ENCODE measurements around the gene MAFG.

The MAFG gene

GRCh38 chr17:81905424-81905875 lies 22.1 kb downstream of the MAFG start:
- no peak overlapping the region for H2AFZ ChIP-seq (ENCODE audit: low read depth, low read length, severe bottlenecking)
- H3K9ac ChIP-seq (ENCODE audit: low read length) = no peak overlapping the region
- H4K20me1 ChIP-seq (ENCODE audit: low read depth, low read length) = no peaks in the 10 kb centered on the region
- H3K9me3 ChIP-seq (ENCODE audit: insufficient read depth, low read length) = no peaks in the 10 kb centered on the region
- no peak overlapping the region for H3K4me3 ChIP-seq (ENCODE audit: insufficient read depth, low read length, poor library complexity, severe bottlenecking)
- H3K79me2 ChIP-seq (ENCODE audit: insufficient read depth, low read length) = no peaks in the 10 kb centered on the region
- H3K9me2 ChIP-seq (replicated peaks; ENCODE audit: insufficient read depth, low read length) = no peaks in the 10 kb centered on the region
- no peak overlapping the region for H3K4me2 ChIP-seq (ENCODE audit: low read depth, low read length, poor library complexity, severe bottlenecking)
- TF ChIP-seq EZH2phosphoT487 (conservative IDR thresholded peaks at IDR 0.05; ENCODE audit: low read length) (no peak), CTCF (IDR thresholded peaks at IDR 0.05; ENCODE audit: insufficient read depth, low read length, poor library complexity, severe bottlenecking) (no peak)
- H3K27ac ChIP-seq (ENCODE audit: low read depth, low read length) = no peak overlapping the region
- no peaks in the 10 kb centered on the region for H3F3A ChIP-seq (ENCODE audit: insufficient read depth)
- H3K27me3 ChIP-seq (ENCODE audit: low read length) = no peaks in the 10 kb centered on the region
- no peaks in the 10 kb centered on the region for H3K36me3 ChIP-seq (ENCODE audit: low read length)

DNA sequence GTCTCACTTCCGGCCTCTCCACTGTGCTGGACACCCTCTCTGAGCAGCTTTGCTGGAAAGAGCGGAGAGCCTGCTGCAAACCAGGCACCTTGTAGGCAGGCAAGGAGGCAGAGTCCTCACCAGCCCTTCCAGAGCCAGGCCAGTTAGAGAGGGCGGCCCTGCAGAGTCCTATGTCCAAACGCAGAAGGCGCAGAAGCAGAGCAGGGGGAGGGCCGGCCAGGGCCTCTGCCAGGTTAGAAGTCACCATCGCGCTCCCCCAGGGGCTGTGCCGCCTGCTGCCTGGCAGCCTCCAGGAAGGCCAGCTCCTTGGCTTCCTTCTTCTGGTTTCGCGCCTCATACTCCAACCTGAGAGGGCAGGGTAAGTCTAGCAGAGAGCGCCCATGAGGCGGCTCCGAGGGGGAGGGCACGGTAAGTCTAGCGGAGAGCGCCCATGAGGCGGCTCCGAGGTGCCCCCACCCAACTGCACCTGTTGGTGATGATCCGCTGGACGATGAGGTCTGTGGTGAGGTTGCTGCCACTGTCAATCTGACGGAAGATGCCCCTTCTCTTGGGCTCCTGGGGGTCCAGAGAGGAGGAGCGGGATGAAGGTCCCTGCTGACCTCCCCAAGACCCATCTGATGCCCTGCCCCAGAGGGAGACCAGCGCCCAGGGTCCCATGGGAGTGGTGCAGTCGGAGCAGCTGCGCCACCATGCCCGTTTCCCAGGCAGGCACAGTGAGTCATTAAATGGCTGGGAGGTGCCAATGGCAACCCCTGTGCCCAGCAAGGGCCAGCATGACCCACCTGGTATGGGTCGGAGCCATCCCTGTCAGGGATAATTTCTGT lies 22.7 kb downstream of the MAFG start:
- Histone ChIP-seq H3K9me3 (ENCODE audit: insufficient read depth, low read length) (no peaks in the 10 kb centered on the region), H3K27me3 (ENCODE audit: low read length) (no peaks in the 10 kb centered on the region), H2AFZ (ENCODE audit: low read depth, low read length, severe bottlenecking) (no peak overlapping the region), H3K9ac (ENCODE audit: low read length) (no peak overlapping the region), H3K36me3 (ENCODE audit: low read length) (no peaks in the 10 kb centered on the region), H3K9me2 (replicated peaks; ENCODE audit: insufficient read depth, low read length) (no peaks in the 10 kb centered on the region), H3F3A (ENCODE audit: insufficient read depth) (no peaks in the 10 kb centered on the region), H3K27ac (ENCODE audit: low read depth, low read length) (no peak overlapping the region), H3K4me2 (ENCODE audit: low read depth, low read length, poor library complexity, severe bottlenecking) (no peak overlapping the region), H3K4me3 (ENCODE audit: insufficient read depth, low read length, poor library complexity, severe bottlenecking) (no peak overlapping the region), H3K79me2 (ENCODE audit: insufficient read depth, low read length) (no peaks in the 10 kb centered on the region), H4K20me1 (ENCODE audit: low read depth, low read length) (no peaks in the 10 kb centered on the region)
- TF ChIP-seq EZH2phosphoT487 (conservative IDR thresholded peaks at IDR 0.05; ENCODE audit: low read length) (no peak), CTCF (IDR thresholded peaks at IDR 0.05; ENCODE audit: insufficient read depth, low read length, poor library complexity, severe bottlenecking) (no peak)

DNA sequence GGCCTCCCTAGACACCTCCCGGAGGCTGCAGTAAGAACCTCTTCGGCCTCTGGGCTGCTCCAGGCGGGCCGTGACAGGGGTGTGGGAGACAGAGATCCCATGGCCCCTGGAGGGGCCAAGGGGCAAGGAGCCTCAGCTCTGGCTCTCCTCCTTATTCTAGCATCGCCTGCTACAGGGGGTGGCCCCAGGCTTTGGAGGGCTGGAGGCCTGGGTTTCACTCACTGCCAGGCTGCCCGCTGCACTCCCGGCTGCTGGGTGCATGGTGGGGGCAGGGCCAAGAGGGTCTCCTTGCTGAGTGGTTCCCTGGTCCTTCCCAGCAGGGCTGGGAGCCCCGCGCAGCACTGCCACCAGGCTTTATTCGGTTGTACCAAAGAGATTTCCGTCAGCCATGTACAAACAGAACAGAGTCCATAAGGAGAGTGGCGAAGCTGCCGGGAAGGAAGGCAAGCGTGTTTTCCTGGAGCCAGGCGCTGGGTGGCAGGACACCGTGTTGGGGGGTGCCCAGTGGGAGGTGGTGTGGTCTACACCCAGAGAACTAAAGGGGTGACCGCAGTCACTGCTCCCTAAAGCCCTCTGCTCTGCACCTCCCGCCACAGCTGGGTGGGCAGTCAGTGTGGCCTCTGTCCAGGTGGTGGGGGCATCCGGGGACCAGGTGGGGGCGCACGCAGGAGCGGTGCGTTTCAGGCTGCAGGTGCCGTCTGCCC lies 23.5 kb downstream of the MAFG start:
- H3K9me2 ChIP-seq (replicated peaks; ENCODE audit: insufficient read depth, low read length) = no peaks in the 10 kb centered on the region
- H3K9ac ChIP-seq (ENCODE audit: low read length) = no peak overlapping the region
- H3K4me3 ChIP-seq (ENCODE audit: insufficient read depth, low read length, poor library complexity, severe bottlenecking) = no peak overlapping the region
- H4K20me1 ChIP-seq (ENCODE audit: low read depth, low read length) = no peaks in the 10 kb centered on the region
- no peak overlapping the region for H3K4me2 ChIP-seq (ENCODE audit: low read depth, low read length, poor library complexity, severe bottlenecking)
- no peak for TF ChIP-seq CTCF (IDR thresholded peaks at IDR 0.05; ENCODE audit: insufficient read depth, low read length, poor library complexity, severe bottlenecking)
- TF ChIP-seq EZH2phosphoT487 (conservative IDR thresholded peaks at IDR 0.05; ENCODE audit: low read length) = no peak
- H3K36me3 ChIP-seq (ENCODE audit: low read length) = no peaks in the 10 kb centered on the region
- no peak overlapping the region for H2AFZ ChIP-seq (ENCODE audit: low read depth, low read length, severe bottlenecking)
- H3K27ac ChIP-seq (ENCODE audit: low read depth, low read length) = no peak overlapping the region
- H3K27me3 ChIP-seq (ENCODE audit: low read length) = no peaks in the 10 kb centered on the region
- H3F3A ChIP-seq (ENCODE audit: insufficient read depth) = no peaks in the 10 kb centered on the region
- H3K9me3 ChIP-seq (ENCODE audit: insufficient read depth, low read length) = no peaks in the 10 kb centered on the region
- H3K79me2 ChIP-seq (ENCODE audit: insufficient read depth, low read length) = no peaks in the 10 kb centered on the region

Measured in SU-DHL-6 (cell line).